ENCODE results near the gene LRRN4CL. TPM values are rescaled to one million over a fixed set of nuclear protein-coding genes. Genes with fewer than 3 reads are reported as not detected.

Gene LRRN4CL
- total RNA-seq, 1 donor from 2014 or later: not detected

DNA sequence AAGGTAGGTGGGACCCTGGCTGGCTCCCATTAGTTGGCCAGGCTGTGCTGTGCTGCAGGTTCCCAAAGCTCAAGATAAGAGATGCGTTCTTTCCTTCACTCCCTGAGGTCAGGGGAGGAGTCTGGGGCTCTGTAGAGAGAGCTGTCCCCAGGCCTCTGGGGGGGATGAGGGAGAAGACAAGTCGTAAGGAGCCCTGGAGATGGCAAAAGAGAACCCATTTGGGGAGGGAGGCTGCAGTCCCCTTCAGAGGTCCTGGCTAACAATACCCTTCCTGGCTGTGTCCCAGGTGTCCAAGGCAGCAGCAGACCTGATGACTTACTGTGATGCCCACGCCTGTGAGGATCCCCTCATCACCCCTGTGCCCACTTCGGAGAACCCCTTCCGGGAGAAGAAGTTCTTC is 19.1 kb upstream of the LRRN4CL start:
- peak overlapping the region; percentile 97 for H3K27ac Mint-ChIP-seq
- Histone ChIP-seq H3K79me2 (ENCODE audit: low read depth) (peaks cover 16% of the 10 kb centered on the region), H3K4me1 (peaks cover 32% of the 10 kb centered on the region), H3K36me3 (no peaks in the 10 kb centered on the region), H4K20me1 (ENCODE audit: low read depth) (no peaks in the 10 kb centered on the region), H3K27me3 (no peaks in the 10 kb centered on the region), H2AFZ (replicated peaks) (no peak overlapping the region), H3K4me2 (peak overlapping the region; percentile 92), H3K27ac (no peak overlapping the region), H3K9me3 (ENCODE audit: low read depth) (no peaks in the 10 kb centered on the region), H3F3A (ENCODE audit: low read depth) (peaks cover 77% of the 10 kb centered on the region), H3K9ac (no peak overlapping the region), H3K4me3 (peak overlapping the region; percentile 65)
- DNase-seq (ENCODE audit: low spot score): no peak
- H3K36me3 Mint-ChIP-seq: peaks cover 24% of the 10 kb centered on the region
- H3K4me3 Mint-ChIP-seq: peak overlapping the region; percentile 88
- peaks cover 8% of the 10 kb centered on the region for H3K27me3 Mint-ChIP-seq (ENCODE audit: insufficient read depth, low read depth)
- no peaks in the 10 kb centered on the region for H3K9me3 Mint-ChIP-seq
- peaks cover 47% of the 10 kb centered on the region for H3K4me1 Mint-ChIP-seq
- TF ChIP-seq EZH2phosphoT487 (IDR thresholded peaks at IDR 0.05) (no peak), EZH2 (IDR thresholded peaks at IDR 0.05) (no peak), CTCF (IDR thresholded peaks at IDR 0.05) (no peak)

GRCh38 chr11:62707277-62707861 is 18.0 kb upstream of the LRRN4CL start, which contains the start of the genes BSCL2 and GNG3:
TSS of gene BSCL2 (minus strand) at chr11:62707424. CDS start at chr11:62707195, 229 bp downstream.
TSS of gene GNG3 (plus strand) at chr11:62707676. CDS start at chr11:62708296, 620 bp downstream.
- Mint-ChIP-seq H3K4me1 (peaks cover 47% of the 10 kb centered on the region), H3K9me3 (no peaks in the 10 kb centered on the region), H3K36me3 (peaks cover 19% of the 10 kb centered on the region), H3K27me3 (ENCODE audit: insufficient read depth, low read depth) (peaks cover 8% of the 10 kb centered on the region), H3K27ac (peak within 1 kb of the TSS; percentile 97), H3K4me3 (peak within 1 kb of the TSS; percentile 88)
- Histone ChIP-seq H3K27ac (peak within 1 kb of the TSS; percentile 72), H3K9me3 (ENCODE audit: low read depth) (no peaks in the 10 kb centered on the region), H2AFZ (replicated peaks) (peak within 1 kb of the TSS; percentile 7), H4K20me1 (ENCODE audit: low read depth) (no peaks in the 10 kb centered on the region), H3K27me3 (no peaks in the 10 kb centered on the region), H3K36me3 (no peaks in the 10 kb centered on the region), H3K4me2 (peak within 1 kb of the TSS; percentile 96), H3K79me2 (ENCODE audit: low read depth) (peaks cover 16% of the 10 kb centered on the region), H3K9ac (no peak within 1 kb of the TSS), H3K4me1 (peaks cover 32% of the 10 kb centered on the region), H3K4me3 (peak within 1 kb of the TSS; percentile 65), H3F3A (ENCODE audit: low read depth) (peaks cover 66% of the 10 kb centered on the region)
- no peak for TF ChIP-seq EZH2 (IDR thresholded peaks at IDR 0.05)
- TF ChIP-seq EZH2phosphoT487 (IDR thresholded peaks at IDR 0.05): no peak
- no peak for TF ChIP-seq CTCF (IDR thresholded peaks at IDR 0.05)
- peak; percentile 85 for DNase-seq (ENCODE audit: low spot score)

- Histone ChIP-seq H3K4me3 (peak overlapping the region; percentile 60), H3K4me1 (peaks cover 32% of the 10 kb centered on the region), H3K79me2 (ENCODE audit: low read depth) (peaks cover 16% of the 10 kb centered on the region), H3F3A (ENCODE audit: low read depth) (peaks cover 63% of the 10 kb centered on the region), H3K9me3 (ENCODE audit: low read depth) (no peaks in the 10 kb centered on the region), H3K4me2 (peak overlapping the region; percentile 96), H2AFZ (replicated peaks) (peak overlapping the region; percentile 7), H3K27ac (peak overlapping the region; percentile 72), H3K27me3 (no peaks in the 10 kb centered on the region), H3K36me3 (no peaks in the 10 kb centered on the region), H4K20me1 (ENCODE audit: low read depth) (no peaks in the 10 kb centered on the region), H3K9ac (no peak overlapping the region)
- H3K27ac Mint-ChIP-seq: peak overlapping the region; percentile 85
- DNase-seq (ENCODE audit: low spot score): no peak
- peaks cover 8% of the 10 kb centered on the region for H3K27me3 Mint-ChIP-seq (ENCODE audit: insufficient read depth, low read depth)
- no peak for TF ChIP-seq EZH2phosphoT487 (IDR thresholded peaks at IDR 0.05)
- TF ChIP-seq EZH2 (IDR thresholded peaks at IDR 0.05): no peak
- TF ChIP-seq CTCF (IDR thresholded peaks at IDR 0.05): no peak
- H3K36me3 Mint-ChIP-seq: peaks cover 18% of the 10 kb centered on the region
- peak overlapping the region; percentile 88 for H3K4me3 Mint-ChIP-seq
- peaks cover 47% of the 10 kb centered on the region for H3K4me1 Mint-ChIP-seq
- H3K9me3 Mint-ChIP-seq: no peaks in the 10 kb centered on the region
Observed at GRCh38 chr11:62706850-62707247, 17.5 kb upstream of the LRRN4CL start.

Data from neural progenitor cell (in vitro differentiated cells).